ENCODE data around the gene EFHB. TPM values are rescaled to one million over a fixed set of nuclear protein-coding genes. Genes with fewer than 3 reads are reported as not detected.
"Not testable (repeated sequence)": the region's sequence is repeated elsewhere in the genome, so short reads cannot be mapped to it uniquely, and the experiment has no call there.

Gene EFHB
- total RNA-seq, 1 donor from 2014 or later = 1.2 TPM

DNA sequence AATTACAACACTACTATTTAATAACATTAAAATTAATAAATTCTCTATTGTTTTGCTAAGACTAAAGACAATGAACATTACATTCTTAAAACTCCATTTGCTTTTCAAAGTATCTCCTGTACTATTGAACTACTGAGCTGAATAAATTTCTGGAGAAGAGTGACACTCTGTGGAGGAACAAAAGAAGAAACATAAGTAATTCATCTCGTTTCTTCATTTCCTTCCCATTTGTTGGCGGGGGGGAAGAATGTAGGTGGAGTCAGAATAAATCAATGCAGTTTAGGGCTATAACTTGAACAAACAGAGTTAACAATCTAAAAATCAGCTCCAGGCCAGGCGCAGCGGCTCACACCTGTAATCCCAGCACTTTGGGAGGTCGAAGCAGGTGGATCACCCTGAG is 32.7 kb downstream of the EFHB start:
- no peak overlapping the region for H2AFZ ChIP-seq (ENCODE audit: low read depth, low read length)
- Mint-ChIP-seq H3K9me3 (ENCODE audit: unreplicated experiment) (no peaks in the 10 kb centered on the region), H3K27ac (ENCODE audit: unreplicated experiment) (no peak overlapping the region), H3K27me3 (ENCODE audit: low read depth, unreplicated experiment) (no peaks in the 10 kb centered on the region), H3K4me3 (ENCODE audit: unreplicated experiment) (no peak overlapping the region), H3K36me3 (ENCODE audit: low read depth, unreplicated experiment) (no peaks in the 10 kb centered on the region), H3K4me1 (ENCODE audit: low read depth, unreplicated experiment) (peaks cover 6% of the 10 kb centered on the region)
- DNase-seq (ENCODE audit: low read depth) = no peak
- H3K9ac ChIP-seq (ENCODE audit: low read length) = no peak overlapping the region
- no peaks in the 10 kb centered on the region for H3K79me2 ChIP-seq (ENCODE audit: insufficient read depth, low read length)
- no peak overlapping the region for H3K4me2 ChIP-seq (ENCODE audit: low read length)
- no peak for FAIRE-seq
- TF ChIP-seq, protein P1, sequence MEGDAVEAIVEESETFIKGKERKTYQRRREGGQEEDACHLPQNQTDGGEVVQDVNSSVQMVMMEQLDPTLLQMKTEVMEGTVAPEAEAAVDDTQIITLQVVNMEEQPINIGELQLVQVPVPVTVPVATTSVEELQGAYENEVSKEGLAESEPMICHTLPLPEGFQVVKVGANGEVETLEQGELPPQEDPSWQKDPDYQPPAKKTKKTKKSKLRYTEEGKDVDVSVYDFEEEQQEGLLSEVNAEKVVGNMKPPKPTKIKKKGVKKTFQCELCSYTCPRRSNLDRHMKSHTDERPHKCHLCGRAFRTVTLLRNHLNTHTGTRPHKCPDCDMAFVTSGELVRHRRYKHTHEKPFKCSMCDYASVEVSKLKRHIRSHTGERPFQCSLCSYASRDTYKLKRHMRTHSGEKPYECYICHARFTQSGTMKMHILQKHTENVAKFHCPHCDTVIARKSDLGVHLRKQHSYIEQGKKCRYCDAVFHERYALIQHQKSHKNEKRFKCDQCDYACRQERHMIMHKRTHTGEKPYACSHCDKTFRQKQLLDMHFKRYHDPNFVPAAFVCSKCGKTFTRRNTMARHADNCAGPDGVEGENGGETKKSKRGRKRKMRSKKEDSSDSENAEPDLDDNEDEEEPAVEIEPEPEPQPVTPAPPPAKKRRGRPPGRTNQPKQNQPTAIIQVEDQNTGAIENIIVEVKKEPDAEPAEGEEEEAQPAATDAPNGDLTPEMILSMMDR (IDR thresholded peaks at IDR 0.05; ENCODE audit: insufficient read depth, low read depth, low read length) = no peak
- no peak for TF ChIP-seq EZH2 (IDR thresholded peaks at IDR 0.05; ENCODE audit: insufficient read depth, low read length)
- H3K4me1 ChIP-seq (ENCODE audit: insufficient read depth, low read length) = peaks cover 13% of the 10 kb centered on the region
- H3K9me3 ChIP-seq (ENCODE audit: insufficient read depth, low read depth, low read length) = no peaks in the 10 kb centered on the region
- H4K20me1 ChIP-seq (ENCODE audit: insufficient read depth, low read length) = no peaks in the 10 kb centered on the region
- no peaks in the 10 kb centered on the region for H3K27me3 ChIP-seq (ENCODE audit: insufficient read depth, low read length)
- no peak overlapping the region for H3K27ac ChIP-seq (ENCODE audit: low read depth, low read length)
- no peaks in the 10 kb centered on the region for H3K36me3 ChIP-seq (ENCODE audit: insufficient read depth, low read length)
- no peak overlapping the region for H3K4me3 ChIP-seq (ENCODE audit: insufficient read depth, low read depth, low read length)

DNA sequence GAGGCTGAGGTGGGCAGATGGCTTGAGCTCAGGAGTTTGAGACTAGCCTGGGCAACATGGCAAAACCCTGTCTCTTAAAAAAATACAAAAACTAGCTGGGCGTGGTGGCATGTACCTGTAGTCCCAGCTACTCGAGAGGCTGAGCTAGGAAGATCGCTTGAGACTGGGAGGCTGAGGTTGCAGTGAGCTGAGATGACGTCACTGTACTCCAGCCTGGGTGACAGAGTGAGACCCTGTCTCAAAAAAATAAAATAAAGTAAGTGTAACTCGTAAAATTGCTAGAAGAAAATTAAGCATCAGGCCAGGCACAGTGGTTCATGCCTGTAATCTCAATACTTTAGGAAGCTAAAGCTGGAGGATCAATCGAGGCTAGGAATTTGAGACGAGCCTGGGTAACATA is 34.2 kb downstream of the EFHB start:
- H3K9me3 ChIP-seq (ENCODE audit: insufficient read depth, low read depth, low read length); H3K27me3 Mint-ChIP-seq (ENCODE audit: low read depth, unreplicated experiment); H3K4me2 ChIP-seq (ENCODE audit: low read length); H3K79me2 ChIP-seq (ENCODE audit: insufficient read depth, low read length); H3K27ac Mint-ChIP-seq (ENCODE audit: unreplicated experiment); H3K9me3 Mint-ChIP-seq (ENCODE audit: unreplicated experiment); H3K4me3 ChIP-seq (ENCODE audit: insufficient read depth, low read depth, low read length); H2AFZ ChIP-seq (ENCODE audit: low read depth, low read length); FAIRE-seq; H3K4me3 Mint-ChIP-seq (ENCODE audit: unreplicated experiment); DNase-seq (ENCODE audit: low read depth); H3K36me3 Mint-ChIP-seq (ENCODE audit: low read depth, unreplicated experiment); H3K27me3 ChIP-seq (ENCODE audit: insufficient read depth, low read length); H4K20me1 ChIP-seq (ENCODE audit: insufficient read depth, low read length); H3K27ac ChIP-seq (ENCODE audit: low read depth, low read length); H3K36me3 ChIP-seq (ENCODE audit: insufficient read depth, low read length); H3K4me1 Mint-ChIP-seq (ENCODE audit: low read depth, unreplicated experiment); H3K9ac ChIP-seq (ENCODE audit: low read length): not testable (repeated sequence)
- H3K4me1 ChIP-seq (ENCODE audit: insufficient read depth, low read length) = peaks cover 13% of the 10 kb centered on the region

DNA sequence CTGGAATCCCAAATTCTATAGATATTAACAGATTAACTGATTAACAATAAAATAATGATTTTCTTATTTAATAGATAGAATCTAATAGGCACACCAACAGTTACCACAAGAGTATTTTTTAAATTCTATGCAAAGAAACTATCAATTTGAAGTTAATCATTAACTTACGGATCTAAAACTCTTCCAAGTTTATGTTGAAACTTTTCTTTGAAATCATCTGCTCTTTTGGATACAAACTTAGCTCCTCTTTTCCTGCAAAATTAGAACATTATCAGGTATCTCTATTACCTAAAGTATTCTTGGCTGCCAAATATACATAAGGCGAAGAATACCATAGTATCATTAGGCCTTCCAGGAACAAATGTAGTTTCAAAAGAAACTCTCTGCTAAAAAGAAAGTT is 34.8 kb downstream of the EFHB start:
- Histone ChIP-seq H3K27me3 (ENCODE audit: insufficient read depth, low read length) (no peaks in the 10 kb centered on the region), H3K9me3 (ENCODE audit: insufficient read depth, low read depth, low read length) (no peaks in the 10 kb centered on the region), H2AFZ (ENCODE audit: low read depth, low read length) (no peak overlapping the region), H3K4me3 (ENCODE audit: insufficient read depth, low read depth, low read length) (no peak overlapping the region), H3K9ac (ENCODE audit: low read length) (no peak overlapping the region), H3K4me2 (ENCODE audit: low read length) (no peak overlapping the region), H4K20me1 (ENCODE audit: insufficient read depth, low read length) (no peaks in the 10 kb centered on the region), H3K36me3 (ENCODE audit: insufficient read depth, low read length) (no peaks in the 10 kb centered on the region), H3K4me1 (ENCODE audit: insufficient read depth, low read length) (peaks cover 13% of the 10 kb centered on the region), H3K79me2 (ENCODE audit: insufficient read depth, low read length) (no peaks in the 10 kb centered on the region), H3K27ac (ENCODE audit: low read depth, low read length) (no peak overlapping the region)
- Mint-ChIP-seq H3K9me3 (ENCODE audit: unreplicated experiment) (no peaks in the 10 kb centered on the region), H3K4me1 (ENCODE audit: low read depth, unreplicated experiment) (peaks cover 6% of the 10 kb centered on the region), H3K27ac (ENCODE audit: unreplicated experiment) (no peak overlapping the region), H3K4me3 (ENCODE audit: unreplicated experiment) (no peak overlapping the region), H3K36me3 (ENCODE audit: low read depth, unreplicated experiment) (no peaks in the 10 kb centered on the region), H3K27me3 (ENCODE audit: low read depth, unreplicated experiment) (no peaks in the 10 kb centered on the region)
- DNase-seq (ENCODE audit: low read depth) (no peak), FAIRE-seq (no peak)
- TF ChIP-seq, protein P1 (IDR thresholded peaks at IDR 0.05; ENCODE audit: insufficient read depth, low read depth, low read length) = no peak
- TF ChIP-seq EZH2 (IDR thresholded peaks at IDR 0.05; ENCODE audit: insufficient read depth, low read length) = no peak
